Fibroblast of villous mesenchyme (primary cell): ENCODE results near the gene P2RX7. TPM values are rescaled to one million over a fixed set of nuclear protein-coding genes. Genes with fewer than 3 reads are reported as not detected.
A peak's percentile ranks its signal among the peaks of the same experiment; 100 is the strongest.
"Not testable (repeated sequence)": the region's sequence is repeated elsewhere in the genome, so short reads cannot be mapped to it uniquely, and the experiment has no call there.

Source experiments
- DNase-seq: peaks from one replicate; pipeline ENCODE4 v3.0.0-alpha.2; 2010; ENCODE audit warnings: low read depth
- H3K4me3 ChIP-seq: 2 replicates; pipeline ENCODE4 v1.5.1; 2011; ENCODE audit warnings: low read depth, mild to moderate bottlenecking, low read length
- total RNA-seq: library from RNA; depleted of rRNA; stranded (reverse); fragments of >200 nt; gene quantifications from 2 replicates; pipeline ENCODE4 v1.2.3, GENCODE V29; 2012
- TF ChIP-seq, protein P1 (sequence below): IDR thresholded peaks from 2 replicates; pipeline ENCODE4 v1.5.1; 2012; ENCODE audit warnings: low read depth, mild to moderate bottlenecking, low read length; ENCODE audit not compliant: insufficient read depth

Gene P2RX7
- total RNA-seq, 1 donor = 0.43 TPM

DNA sequence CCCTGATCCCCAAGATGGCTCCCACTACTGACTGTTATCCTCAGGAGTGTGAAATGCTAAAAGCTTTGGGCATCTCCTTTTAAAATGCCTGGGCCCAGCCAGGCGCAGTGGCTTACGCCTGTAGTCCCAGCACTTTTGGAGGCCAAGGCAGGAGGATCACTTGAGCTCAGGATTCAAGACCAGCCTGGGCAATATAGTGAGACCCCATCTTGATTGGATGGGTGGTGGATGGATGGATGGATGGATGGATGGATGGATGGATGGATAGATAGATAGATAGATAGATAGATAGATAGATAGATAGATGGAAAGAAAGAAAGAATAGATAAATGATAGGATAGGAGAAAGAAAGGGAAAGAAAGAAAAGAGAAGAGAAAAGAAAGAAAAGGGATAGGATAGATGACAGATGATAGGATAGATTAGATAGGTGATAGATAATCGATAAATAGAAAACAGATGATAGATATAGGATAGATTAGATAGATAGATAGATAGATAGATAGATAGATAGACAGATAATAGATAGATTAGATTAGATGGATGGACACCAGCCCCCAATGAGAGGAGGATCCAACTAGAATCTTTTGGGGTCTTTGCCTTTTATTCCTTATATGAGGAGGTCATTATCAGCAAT is 86.8 kb downstream of the P2RX7 start:
- DNase-seq = no peak
- TF ChIP-seq, protein P1, sequence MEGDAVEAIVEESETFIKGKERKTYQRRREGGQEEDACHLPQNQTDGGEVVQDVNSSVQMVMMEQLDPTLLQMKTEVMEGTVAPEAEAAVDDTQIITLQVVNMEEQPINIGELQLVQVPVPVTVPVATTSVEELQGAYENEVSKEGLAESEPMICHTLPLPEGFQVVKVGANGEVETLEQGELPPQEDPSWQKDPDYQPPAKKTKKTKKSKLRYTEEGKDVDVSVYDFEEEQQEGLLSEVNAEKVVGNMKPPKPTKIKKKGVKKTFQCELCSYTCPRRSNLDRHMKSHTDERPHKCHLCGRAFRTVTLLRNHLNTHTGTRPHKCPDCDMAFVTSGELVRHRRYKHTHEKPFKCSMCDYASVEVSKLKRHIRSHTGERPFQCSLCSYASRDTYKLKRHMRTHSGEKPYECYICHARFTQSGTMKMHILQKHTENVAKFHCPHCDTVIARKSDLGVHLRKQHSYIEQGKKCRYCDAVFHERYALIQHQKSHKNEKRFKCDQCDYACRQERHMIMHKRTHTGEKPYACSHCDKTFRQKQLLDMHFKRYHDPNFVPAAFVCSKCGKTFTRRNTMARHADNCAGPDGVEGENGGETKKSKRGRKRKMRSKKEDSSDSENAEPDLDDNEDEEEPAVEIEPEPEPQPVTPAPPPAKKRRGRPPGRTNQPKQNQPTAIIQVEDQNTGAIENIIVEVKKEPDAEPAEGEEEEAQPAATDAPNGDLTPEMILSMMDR = no peak
- H3K4me3 ChIP-seq = no peak overlapping the region

DNA sequence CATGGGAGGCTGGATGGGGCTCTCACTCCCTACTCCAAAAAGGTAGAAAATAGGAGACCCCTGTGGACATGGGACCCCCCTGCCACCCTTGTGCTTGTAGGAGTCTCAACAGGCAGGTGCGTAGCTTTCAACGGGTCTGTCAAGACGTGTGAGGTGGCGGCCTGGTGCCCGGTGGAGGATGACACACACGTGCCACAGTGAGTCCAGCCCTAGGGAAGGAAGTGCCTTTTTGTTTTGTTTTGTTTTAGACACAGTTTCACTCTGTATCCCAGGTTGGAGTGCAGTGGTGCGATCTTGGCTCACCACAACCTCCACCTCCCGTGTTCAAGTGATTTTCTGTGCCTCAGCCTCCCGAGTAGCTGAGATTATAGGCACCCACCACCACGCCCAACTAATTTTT is 90.2 kb downstream of the P2RX7 start:
- no peak for DNase-seq
- no peak overlapping the region for H3K4me3 ChIP-seq
- TF ChIP-seq, protein P1 = no peak

DNA sequence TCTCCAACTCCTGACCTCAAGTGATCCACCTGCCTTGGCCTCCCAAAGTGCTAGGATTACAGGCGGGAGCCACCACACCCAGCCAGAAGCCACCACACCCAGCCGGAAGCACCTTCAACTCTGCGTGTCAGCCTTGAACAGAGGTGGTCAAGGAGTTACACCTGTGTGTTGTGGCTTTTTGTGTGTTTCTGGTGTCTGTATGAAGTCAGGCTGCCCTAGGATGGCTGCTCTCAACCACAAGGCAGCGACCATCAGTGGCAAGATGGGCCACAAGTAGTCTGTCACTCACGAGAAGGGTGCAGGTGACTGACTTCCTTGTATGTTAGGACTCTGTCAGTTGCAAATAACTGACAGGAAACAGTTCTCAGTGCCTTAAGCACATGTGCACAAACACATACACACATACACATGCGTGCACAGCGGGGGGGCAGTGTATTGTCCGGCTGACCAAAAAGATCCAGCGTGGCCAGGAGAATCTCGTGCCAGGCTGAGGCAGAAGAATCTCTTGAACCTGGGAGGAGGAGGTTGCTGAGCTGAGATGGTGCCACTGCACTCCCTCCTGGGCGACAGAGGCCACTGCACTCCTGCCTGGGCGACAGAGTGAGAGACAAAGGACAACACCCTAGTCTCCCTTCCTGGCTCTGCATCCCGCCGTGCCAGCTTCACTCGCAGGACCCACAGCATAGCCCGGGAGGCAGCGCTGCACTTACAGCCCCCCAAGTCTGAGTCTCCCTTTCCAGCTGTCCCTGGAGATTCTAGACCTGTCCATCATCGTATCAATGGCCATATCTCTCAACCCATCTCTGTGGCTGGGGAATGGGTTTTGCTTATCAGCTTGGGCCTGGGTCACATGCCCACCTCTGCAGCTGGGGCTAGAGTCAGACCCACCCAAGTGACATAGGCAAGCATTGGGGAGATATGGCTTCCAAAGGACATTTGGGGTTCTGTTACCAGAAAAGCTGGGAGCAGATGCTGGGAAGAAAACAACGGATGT is 90.9 kb downstream of the P2RX7 start:
- H3K4me3 ChIP-seq = no peak overlapping the region
- no peak for DNase-seq
- TF ChIP-seq, protein P1 = peak; percentile 37

DNA sequence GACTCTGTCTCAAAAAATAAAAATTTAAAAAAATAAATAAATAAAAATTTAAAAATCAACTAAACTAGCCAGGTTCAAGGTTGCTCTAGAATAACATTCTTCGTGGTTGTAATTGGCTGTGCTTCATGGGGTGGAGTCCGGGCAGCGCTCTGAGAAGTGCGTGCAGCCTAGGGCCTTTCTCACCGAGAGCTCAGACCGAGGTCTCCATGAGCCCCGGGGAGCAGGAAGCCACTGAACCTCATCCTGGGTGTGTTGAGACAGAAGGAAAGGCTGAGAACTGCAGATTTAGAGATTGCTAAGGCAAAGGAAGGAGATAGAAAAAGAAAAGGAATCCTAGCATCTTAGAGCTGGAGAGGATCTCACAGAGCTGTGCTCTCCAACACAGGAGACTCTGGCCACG is 91.9 kb downstream of the P2RX7 start:
- DNase-seq = no peak
- TF ChIP-seq, protein P1 = no peak
- H3K4me3 ChIP-seq = no peak overlapping the region

DNA sequence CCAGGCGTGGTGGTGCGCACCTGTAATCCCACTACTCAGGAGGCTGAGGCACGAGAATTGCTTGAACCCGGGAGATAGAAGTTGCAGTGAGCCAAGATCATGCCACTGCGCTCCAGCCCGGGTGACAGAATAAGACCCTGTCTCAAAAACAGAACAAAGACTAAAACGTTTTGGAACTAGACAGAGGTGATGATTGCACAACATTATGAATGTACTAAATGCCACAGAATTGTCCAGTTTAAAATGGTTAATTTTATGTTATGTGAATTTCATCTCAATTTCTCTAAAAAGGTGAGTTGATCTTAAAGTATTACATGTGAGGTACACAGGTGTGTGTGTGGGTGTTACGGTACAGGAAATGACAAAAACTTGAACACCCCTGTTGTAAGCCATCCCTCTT is 93.7 kb downstream of the P2RX7 start:
- TF ChIP-seq, protein P1 = no peak
- no peak for DNase-seq
- no peak overlapping the region for H3K4me3 ChIP-seq

DNA sequence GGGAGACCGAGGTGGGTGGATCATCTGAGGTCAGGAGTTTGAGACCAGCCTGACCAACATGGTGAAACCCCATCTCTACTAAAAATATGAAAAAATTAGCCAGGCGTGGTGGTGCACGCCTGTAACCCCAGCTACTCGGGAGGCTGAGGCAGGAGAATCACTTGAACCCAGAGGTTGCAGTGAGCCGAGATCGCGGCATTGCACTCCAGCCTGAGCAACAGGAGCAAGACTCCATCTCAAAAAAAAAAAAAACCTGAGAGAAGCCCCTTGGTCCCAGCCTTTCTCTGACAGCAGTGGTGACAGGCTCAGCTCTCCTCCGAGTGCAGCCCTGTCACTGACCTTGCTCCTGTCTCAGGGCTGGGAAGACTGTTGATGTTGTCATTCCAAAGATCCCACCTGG is 94.2 kb downstream of the P2RX7 start:
- DNase-seq, H3K4me3 ChIP-seq: not testable (repeated sequence)

DNA sequence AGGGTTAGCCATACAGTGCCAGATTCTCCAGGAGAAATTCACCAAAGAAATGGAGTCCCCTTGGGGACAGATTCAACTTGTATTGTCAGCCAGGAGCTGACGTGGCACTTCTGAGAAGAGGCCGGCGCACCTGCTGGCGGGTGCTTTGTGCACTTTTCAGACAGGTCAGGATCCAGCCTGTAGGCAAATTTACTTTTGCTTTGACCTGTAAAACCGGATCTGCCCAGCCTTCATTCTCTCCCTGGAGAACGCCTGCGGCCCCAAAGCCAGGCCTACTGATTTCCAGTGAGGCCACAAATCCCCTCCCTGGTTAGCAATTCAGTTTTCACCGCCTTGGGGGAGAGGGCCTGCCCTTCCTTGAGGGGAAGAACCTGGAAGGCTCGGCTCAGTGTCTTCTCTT is 94.6 kb downstream of the P2RX7 start:
- TF ChIP-seq, protein P1 = no peak
- H3K4me3 ChIP-seq = no peak overlapping the region
- DNase-seq = no peak
